LHCN-M2 (cell line): ENCODE measurements around the gene EDN3. TPM values are rescaled to one million over a fixed set of nuclear protein-coding genes. Genes with fewer than 3 reads are reported as not detected.

ENCODE experiments used
- DNase-seq: peaks from one replicate; pipeline ENCODE4 v3.0.0-alpha.2; 2012; ENCODE audit warnings: low read depth
- total RNA-seq: library from RNA; depleted of rRNA; stranded (reverse); fragments of >200 nt; gene quantifications from 2 replicates; pipeline ENCODE4 v1.2.3, GENCODE V29; 2014

EDN3 gene
- total RNA-seq, 1 experiment from 2014 or later = not detected

DNA sequence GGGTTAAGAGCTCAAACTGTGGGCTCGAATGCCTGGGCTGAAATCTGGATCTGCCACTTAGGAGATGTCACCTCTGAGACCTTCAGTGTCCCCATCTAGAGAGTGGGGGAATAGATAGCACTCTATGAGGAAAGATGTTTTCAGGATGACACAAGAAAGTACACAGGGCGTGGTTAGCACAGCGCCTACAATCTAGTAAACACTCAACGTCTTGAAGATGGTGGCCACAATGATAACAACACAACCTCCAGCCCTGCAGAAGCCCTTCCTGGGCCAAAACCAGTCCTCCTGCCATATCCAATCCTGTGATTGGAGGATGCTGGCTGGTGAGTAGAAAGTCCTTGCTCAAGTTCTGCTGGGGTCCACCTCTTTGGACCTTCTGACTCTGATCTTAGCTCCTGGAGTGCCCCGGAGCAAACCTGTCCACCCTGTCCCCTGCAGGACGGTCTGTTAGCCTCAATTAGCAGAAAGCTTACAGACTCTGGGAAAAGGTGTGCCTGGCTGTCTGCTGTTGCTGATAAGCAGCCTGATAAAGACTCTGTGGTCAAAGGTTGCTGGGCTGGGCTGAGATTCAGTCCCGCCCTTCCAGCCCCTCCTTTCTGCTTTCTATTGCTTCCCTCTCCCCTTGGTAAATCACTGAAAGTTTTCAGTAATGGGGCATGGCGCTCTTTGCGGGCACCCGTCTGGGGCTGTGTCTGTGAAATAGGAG is 8.2 kb downstream of the EDN3 start:
- no peak for DNase-seq

GRCh38 chr20:59309218-59309617 is 8.8 kb downstream of the EDN3 start:
- no peak for DNase-seq

GRCh38 chr20:59314997-59315396 is 14.6 kb downstream of the EDN3 start:
- no peak for DNase-seq

- no peak for DNase-seq
Measured at GRCh38 chr20:59316911-59317731, 16.7 kb downstream of the EDN3 start.

GRCh38 chr20:59318201-59318790 is 17.9 kb downstream of the EDN3 start:
- DNase-seq = no peak

- no peak for DNase-seq
Measured at GRCh38 chr20:59318803-59319202, 18.4 kb downstream of the EDN3 start.

- no peak for DNase-seq
Measured at GRCh38 chr20:59320426-59320825, 20.0 kb downstream of the EDN3 start.

GRCh38 chr20:59320854-59321647 is 20.6 kb downstream of the EDN3 start:
- no peak for DNase-seq

DNA sequence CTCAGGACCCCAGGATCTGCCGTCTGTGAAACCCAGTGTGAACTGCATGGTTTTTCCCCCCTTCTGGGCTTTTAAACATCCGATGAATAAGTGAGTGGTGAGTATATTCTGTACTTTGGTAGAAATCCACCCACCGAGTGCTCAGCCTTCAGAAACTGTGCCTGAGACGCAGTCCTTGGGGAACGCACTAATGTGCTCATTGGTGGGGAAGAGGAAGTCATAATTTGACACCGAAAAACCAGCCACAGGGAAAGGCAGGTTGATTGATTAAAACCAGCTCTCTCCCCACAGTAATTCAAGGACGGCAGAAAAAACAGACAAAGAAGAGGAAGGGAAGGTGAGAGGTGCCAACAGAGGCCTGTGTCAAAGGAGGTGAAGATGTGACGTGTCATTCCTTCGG is 21.7 kb downstream of the EDN3 start:
- DNase-seq = no peak

- DNase-seq = no peak
Measured at GRCh38 chr20:59322585-59323454, 22.4 kb downstream of the EDN3 start.

DNA sequence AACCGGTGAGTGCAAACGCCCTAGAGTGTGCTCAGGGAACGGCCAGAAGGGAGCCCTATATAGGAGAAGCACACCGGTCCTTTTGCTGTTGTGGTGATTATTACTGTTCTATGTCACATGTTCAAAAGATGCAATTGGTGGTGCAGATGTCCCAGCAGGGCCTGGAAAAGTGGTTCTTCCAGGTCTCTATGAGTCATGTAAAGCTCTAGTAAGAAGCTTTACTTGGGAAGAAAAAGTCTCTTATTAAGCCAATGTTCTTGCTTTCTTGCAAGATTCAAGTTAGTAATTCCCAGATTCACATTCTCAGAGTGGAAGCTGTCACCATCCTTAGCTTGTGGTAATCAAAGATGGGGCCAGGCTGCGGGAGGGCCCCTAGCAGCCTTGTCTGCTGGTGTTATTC is 23.3 kb downstream of the EDN3 start:
- no peak for DNase-seq

DNA sequence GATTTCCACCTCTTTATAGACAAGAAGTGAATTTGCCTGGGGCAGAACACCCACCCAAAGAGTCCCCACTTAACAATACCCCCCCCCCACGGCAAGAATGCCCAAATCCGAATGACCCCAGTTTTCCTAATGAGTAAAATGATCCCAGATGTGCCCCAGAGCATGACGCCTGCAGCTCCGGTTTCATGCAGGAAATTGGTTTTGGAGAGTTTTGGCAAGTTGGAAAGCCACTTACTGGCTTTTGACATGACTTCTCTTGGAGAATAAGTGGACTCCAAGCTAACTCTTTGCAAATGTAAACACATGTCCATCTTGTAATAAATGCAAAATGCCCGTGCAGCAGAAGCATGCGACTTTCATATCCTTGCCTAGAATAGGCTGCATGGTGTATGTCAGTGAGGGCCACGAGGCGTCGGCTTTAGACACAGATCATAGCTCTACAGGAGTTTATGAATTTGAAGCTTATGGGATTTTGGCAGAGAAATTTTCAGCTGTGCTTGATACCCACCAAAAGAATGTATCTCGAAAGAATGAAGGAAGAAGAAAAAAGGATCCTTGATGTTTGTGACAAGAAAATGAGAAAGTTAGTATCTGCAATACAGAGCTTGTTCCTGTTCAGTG is 24.2 kb downstream of the EDN3 start:
- no peak for DNase-seq

DNA sequence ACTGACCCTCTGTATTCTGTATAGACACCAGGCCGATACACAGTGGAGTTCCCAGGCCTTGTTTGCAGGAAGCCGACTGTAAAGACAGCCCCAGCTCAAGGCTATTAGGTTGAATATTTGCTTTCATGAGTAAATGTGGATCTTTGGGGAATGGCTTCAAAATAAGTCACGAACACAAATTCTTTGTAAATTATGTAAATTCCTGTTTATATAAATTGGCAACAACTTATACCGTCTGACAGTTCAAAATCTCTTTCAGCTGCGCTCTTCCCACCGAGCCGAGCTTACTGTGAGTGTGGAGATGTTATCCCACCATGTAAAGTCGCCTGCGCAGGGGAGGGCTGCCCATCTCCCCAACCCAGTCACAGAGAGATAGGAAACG is 24.7 kb downstream of the EDN3 start:
- no peak for DNase-seq

DNA sequence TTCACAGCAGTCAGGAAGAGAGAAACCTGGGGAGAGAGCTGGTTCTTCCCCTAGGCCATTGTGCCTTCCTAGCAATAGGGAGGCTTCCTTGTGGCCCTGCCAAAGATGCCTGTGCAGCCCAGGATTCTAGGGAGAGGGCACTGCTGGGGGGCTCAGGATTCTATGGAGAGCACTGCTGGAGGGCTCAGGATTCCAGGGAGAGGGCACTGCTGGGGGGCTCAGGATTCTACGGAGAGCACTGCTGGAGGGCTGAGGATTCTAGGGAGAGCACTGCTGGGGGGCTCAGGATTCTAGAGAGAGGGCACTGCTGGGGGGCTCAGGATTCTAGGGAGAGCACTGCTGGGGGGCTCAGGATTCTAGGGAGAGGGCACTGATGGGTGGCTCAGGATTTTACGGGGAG is 25.8 kb downstream of the EDN3 start:
- no peak for DNase-seq

DNA sequence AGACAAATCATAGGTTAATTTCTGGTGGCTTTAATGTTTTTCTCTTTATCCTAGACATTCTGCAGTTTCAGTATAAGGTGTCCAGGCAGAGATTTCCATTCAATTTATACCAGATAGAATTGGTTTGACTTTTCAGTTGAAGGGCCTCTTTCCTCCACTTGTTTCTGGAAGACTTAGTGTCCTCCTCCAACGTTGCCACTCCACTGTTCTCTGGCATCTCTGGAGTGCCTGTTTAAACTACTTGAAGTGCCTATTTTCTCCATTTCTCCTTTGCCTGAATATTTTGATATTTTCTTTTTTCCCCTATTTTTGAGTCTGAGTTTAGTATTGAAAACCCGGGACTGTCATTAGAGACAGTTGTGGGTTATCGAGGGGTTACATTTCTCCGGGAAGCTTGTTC is 27.7 kb downstream of the EDN3 start:
- no peak for DNase-seq

DNA sequence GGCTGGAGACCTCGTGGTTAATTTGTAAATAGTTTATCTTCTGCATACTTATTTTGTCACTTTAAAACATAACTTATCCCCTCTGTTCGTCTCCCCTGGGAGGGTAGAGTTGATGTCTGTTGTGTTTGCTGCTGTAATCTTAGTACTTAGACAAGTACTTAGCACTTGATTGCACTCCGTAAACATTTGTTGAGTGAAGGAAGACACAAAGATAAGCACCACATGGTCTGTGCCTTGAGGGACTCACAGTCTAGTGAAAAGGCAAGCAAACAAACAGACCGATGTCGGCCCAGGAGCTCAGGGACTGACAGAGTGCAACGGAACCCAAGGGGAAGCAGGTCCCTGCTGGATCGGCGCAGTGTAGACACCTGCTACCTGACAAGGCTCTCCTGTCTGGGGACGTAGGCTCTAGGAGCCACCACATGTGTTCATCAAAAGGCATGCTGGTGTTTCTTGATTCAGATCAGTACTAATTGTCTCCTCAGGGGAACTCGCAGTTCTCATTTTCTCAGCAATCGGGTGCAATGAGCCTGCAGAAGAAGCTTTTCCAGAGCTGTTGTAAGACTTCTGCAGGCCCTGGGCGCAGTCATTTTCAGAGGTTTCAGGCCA is 31.4 kb downstream of the EDN3 start:
- DNase-seq = no peak

DNA sequence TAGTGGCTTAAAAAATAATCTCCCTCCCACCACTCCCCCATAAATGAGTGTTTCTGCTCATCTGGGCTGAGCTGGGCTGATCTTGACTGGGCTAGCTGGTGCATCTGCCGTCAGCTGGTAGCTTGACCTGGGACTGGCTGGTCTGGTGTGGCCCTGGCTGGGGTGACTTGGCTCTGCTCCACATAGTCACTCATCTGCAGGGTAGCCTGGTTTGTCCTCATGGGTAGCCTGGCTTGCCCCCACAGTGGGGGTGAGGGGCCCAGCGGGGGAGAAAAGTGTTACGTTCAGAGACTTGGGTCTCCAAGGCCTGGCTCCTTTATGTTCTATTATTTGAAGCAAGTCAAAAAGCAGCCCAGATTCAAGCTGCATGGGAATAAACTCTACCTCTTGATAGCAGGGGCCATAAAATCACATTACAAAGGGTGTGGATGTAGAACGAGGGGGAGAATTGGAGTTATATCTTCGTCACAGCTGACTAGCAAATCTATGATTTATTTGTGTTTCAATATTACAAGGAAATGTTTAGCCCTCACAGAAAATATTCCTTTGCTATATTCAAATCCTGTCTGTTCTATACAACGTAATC is 32.9 kb downstream of the EDN3 start:
- DNase-seq = no peak

- DNase-seq = no peak
Measured at GRCh38 chr20:59333951-59334350, 33.5 kb downstream of the EDN3 start.

- no peak for DNase-seq
Measured at GRCh38 chr20:59334651-59335300, 34.4 kb downstream of the EDN3 start.
